HUDEP-2 (cell line): ENCODE data around the gene TJP3.
"Not testable (repeated sequence)": the region's sequence is repeated elsewhere in the genome, so short reads cannot be mapped to it uniquely, and the experiment has no call there.

Experiments
- DNase-seq, 76 experiments: peaks; one replicate each; lab custom pipeline; 2025; ENCODE audit not compliant: unreplicated experiment in 76 of 76; lab: John Stamatoyannopoulos, UW

Gene TJP3

GRCh38 chr19:3765757-3766156, 57.6 kb downstream of the TJP3 start:
- DNase-seq, result not testable (repeated sequence)

- DNase-seq, result no peak
These were observed 58.3 kb downstream of the TJP3 start for GRCh38 chr19:3766520-3766919.

- DNase-seq, result no peak
These were observed 58.9 kb downstream of the TJP3 start for GRCh38 chr19:3767050-3767449.

GRCh38 chr19:3768015-3768747, 60.0 kb downstream of the TJP3 start:
- no peak for DNase-seq

GRCh38 chr19:3768748-3769099, 60.5 kb downstream of the TJP3 start:
- no peak for DNase-seq

GRCh38 chr19:3769494-3769893, 61.3 kb downstream of the TJP3 start:
- no peak for DNase-seq

- no peak for DNase-seq
These were observed 62.2 kb downstream of the TJP3 start for GRCh38 chr19:3770136-3770999.

GRCh38 chr19:3771000-3771905, 63.1 kb downstream of the TJP3 start:
- no peak for DNase-seq

GRCh38 chr19:3771906-3772455, 63.8 kb downstream of the TJP3 start, which contains the start of gene RAX2:
Gene RAX2 (minus strand): TSS chr19:3772228. CDS start chr19:3771742, 486 bp downstream.
- DNase-seq, result no peak

- DNase-seq, result no peak
These were observed 65.8 kb downstream of the TJP3 start for GRCh38 chr19:3773814-3774515.

- no peak for DNase-seq
These were observed 66.6 kb downstream of the TJP3 start for GRCh38 chr19:3774621-3775373.

- DNase-seq, result no peak
These were observed 67.2 kb downstream of the TJP3 start for GRCh38 chr19:3775374-3775711.

GRCh38 chr19:3775831-3776230, 67.6 kb downstream of the TJP3 start:
- DNase-seq, result no peak

- no peak for DNase-seq
These were observed 68.4 kb downstream of the TJP3 start for GRCh38 chr19:3776479-3777040.

- DNase-seq, result no peak
These were observed 70.1 kb downstream of the TJP3 start for GRCh38 chr19:3778104-3778867.

GRCh38 chr19:3778899-3779723, 70.9 kb downstream of the TJP3 start:
- DNase-seq, result no peak

- DNase-seq, result no peak
These were observed 72.7 kb downstream of the TJP3 start for GRCh38 chr19:3780786-3781304.
